ENCODE measurements around the gene PTPRN2. TPM values are rescaled to one million over a fixed set of nuclear protein-coding genes. Genes with fewer than 3 reads are reported as not detected.

PTPRN2 gene
- polyA plus RNA-seq, 1 experiment: 0.31 TPM

- Histone ChIP-seq H3K4me3 (ENCODE audit: low read depth, low read length) (no peak overlapping the region), H3K27me3 (ENCODE audit: control insufficient read depth, insufficient read depth, low read length) (no peaks in the 10 kb centered on the region), H3K36me3 (ENCODE audit: control insufficient read depth, insufficient read depth, low read length) (no peaks in the 10 kb centered on the region)
- DNase-seq (ENCODE audit: low read depth): no peak
- no peak for TF ChIP-seq CTCF (IDR thresholded peaks at IDR 0.05; ENCODE audit: insufficient read depth, low read depth, low read length)
- CTCF ChIA-PET: no interaction called here
- POLR2A ChIA-PET: no interaction called here
Measured at GRCh38 chr7:158074896-158075632, 512.6 kb downstream of the PTPRN2 start.

DNA sequence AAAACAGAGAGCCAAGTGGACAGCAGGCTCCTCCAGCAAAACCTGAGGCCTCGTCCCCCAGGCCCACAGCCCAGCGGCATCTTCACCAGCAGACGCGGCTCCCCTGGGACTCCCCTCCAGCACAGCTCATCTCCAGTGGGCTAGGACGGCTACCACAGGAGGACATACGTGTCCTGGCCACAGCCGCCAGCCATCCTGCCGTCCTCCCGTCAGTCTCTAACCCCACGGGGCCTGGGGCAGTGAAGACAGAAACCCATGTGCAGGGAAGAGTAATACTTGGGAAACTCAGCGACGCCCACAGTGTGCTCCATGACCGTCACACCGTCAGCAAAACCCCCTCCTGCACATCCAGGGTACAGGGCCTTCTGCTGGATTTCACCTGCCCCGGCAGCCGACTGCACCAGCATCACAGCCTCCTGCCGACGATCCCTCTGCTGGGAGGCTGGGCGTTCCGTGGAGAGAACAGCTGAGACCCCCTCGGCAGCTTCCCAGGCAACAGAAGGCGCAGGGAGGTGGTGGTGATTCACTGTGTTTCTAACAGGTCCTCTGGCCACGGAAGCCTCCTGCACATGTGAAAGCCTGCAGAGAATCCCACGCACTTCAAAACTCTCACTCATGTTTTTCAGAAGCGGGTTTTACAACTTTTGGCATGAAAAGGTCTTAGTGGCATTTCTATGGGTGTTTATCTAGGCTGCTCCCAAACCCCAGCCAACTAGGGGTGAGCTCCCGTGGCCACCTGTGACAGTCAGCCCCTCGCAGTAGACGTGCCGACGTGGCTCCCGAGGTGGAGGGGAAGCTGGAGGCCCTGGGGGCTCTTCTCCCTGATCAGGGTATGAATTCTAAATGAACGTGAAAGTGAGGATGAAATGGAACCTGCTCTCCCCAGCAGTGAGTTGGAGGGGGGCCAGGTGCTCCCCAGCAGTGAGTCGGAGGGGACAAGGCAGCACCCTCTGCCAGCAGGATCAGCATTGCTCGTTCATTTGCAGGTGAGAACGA, 513.5 kb downstream of the PTPRN2 start:
- TF ChIP-seq CTCF (IDR thresholded peaks at IDR 0.05; ENCODE audit: insufficient read depth, low read depth, low read length): no peak
- CTCF ChIA-PET: no interaction called here
- H3K27me3 ChIP-seq (ENCODE audit: control insufficient read depth, insufficient read depth, low read length): no peaks in the 10 kb centered on the region
- POLR2A ChIA-PET: no interaction called here
- H3K4me3 ChIP-seq (ENCODE audit: low read depth, low read length): no peak overlapping the region
- no peaks in the 10 kb centered on the region for H3K36me3 ChIP-seq (ENCODE audit: control insufficient read depth, insufficient read depth, low read length)
- no peak for DNase-seq (ENCODE audit: low read depth)

DNA sequence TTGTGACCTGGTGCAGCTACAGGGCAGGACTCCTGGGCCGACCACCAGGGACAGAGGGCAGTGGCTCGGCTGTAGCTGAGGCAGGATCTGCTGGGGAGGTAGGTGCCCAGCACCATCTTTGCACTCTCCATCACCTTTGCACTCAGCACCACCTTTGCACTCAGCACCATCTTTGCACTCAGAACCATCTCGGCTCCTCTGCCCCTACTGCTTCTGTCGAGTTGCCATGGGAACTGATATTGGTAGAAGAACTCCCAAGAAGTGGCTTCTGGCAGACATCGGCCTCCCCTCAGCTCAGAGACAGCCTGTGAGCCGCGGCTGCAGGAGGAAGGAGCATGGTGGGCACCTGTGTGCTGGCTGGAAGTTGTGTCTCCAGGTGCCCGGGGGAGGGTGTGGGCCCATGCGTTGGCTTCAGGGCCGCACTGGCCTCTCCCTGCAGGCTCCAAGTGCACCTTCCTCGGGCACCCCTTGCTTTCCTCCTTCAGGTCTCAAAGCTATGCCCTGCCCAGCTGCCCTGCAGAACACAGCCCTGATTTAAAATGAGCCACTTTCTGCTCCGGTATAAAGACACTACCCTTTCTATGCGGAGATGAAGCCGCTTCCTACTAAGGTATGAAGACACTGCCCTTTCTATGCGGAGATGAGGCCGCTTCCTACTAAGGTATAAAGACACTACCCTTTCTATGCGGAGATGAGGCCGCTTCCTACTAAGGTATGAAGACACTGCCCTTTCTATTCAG, 514.5 kb downstream of the PTPRN2 start:
- no peak for DNase-seq (ENCODE audit: low read depth)
- ChIA-PET CTCF (no interaction called here), POLR2A (no interaction called here)
- Histone ChIP-seq H3K36me3 (ENCODE audit: control insufficient read depth, insufficient read depth, low read length) (no peaks in the 10 kb centered on the region), H3K27me3 (ENCODE audit: control insufficient read depth, insufficient read depth, low read length) (no peaks in the 10 kb centered on the region), H3K4me3 (ENCODE audit: low read depth, low read length) (no peak overlapping the region)
- no peak for TF ChIP-seq CTCF (IDR thresholded peaks at IDR 0.05; ENCODE audit: insufficient read depth, low read depth, low read length)

DNA sequence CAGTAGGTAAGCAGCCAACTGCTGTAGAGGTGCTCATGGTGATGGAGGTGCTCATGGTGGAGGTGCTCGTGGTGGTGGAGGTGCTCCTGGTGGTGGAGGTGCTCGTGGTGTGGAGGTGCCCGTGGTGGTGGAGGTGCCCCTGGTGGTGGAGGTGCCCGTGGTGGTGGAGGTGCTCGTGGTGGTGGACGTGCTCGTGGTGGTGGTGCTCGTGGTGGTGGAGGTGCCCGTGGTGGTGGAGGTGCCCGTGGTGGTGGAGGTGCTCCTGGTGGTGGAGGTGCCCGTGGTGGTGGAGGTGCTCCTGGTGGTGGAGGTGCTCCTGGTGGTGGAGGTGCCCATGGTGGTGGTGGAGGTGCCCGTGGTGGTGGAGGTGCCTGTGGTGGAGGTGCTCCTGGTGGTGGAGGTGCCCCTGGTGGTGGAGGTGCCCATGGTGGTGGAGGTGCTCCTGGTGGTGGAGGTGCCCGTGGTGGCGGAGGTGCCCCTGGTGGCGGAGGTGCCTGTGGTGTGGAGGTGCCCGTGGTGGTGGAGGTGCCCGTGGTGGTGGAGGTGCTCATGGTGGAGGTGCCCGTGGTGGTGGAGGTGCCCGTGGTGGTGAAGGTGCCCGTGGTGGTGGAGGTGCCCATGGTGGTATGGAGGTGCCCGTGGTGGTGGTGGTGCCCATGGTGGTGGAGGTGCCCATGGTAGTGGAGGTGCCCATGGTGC, 517.3 kb downstream of the PTPRN2 start:
- TF ChIP-seq CTCF (IDR thresholded peaks at IDR 0.05; ENCODE audit: insufficient read depth, low read depth, low read length): no peak
- DNase-seq (ENCODE audit: low read depth): no peak
- Histone ChIP-seq H3K4me3 (ENCODE audit: low read depth, low read length) (no peak overlapping the region), H3K36me3 (ENCODE audit: control insufficient read depth, insufficient read depth, low read length) (no peaks in the 10 kb centered on the region), H3K27me3 (ENCODE audit: control insufficient read depth, insufficient read depth, low read length) (no peaks in the 10 kb centered on the region)
- CTCF ChIA-PET: no interaction called here
- POLR2A ChIA-PET: no interaction called here

Measured in BJ (cell line).